ENCODE data around the gene MED26.

Gene MED26

GRCh38 chr19:16608290-16608739, 19.7 kb downstream of the MED26 start (continued):
- TF ChIP-seq ZNF280D (tag by site-specific recombination; IDR thresholded peaks at IDR 0.05) (no peak), ZNF626 (tag by site-specific recombination; IDR thresholded peaks at IDR 0.05) (no peak), ZNF692 (tag by site-specific recombination; IDR thresholded peaks at IDR 0.05) (peak; percentile 59; the same call in 1 of the 2 replicates), ZNF146 (tag by site-specific recombination; IDR thresholded peaks at IDR 0.05) (no peak), ZNF248 (tag by site-specific recombination; IDR thresholded peaks at IDR 0.05) (no peak), ZNF555 (tag by site-specific recombination; conservative IDR thresholded peaks at IDR 0.05) (no peak), ZNF776 (tag by site-specific recombination; IDR thresholded peaks at IDR 0.05; ENCODE audit: borderline replicate concordance) (no peak), BCL6B (tag by site-specific recombination; IDR thresholded peaks at IDR 0.05) (no peak), EGR2 (tag by site-specific recombination; IDR thresholded peaks at IDR 0.05; ENCODE audit: low read depth) (no peak), PRDM10 (tag by site-specific recombination; IDR thresholded peaks at IDR 0.05) (peak; percentile 65), MYNN (tag by site-specific recombination; IDR thresholded peaks at IDR 0.05; ENCODE audit: borderline replicate concordance) (no peak), ZBTB48 (tag by site-specific recombination; IDR thresholded peaks at IDR 0.05) (no peak), ZBTB49 (tag by site-specific recombination; IDR thresholded peaks at IDR 0.05; ENCODE audit: low read depth) (no peak), ZNF670 (tag by site-specific recombination; IDR thresholded peaks at IDR 0.05; ENCODE audit: low read depth) (no peak), ZNF596 (tag by site-specific recombination; IDR thresholded peaks at IDR 0.05) (no peak), ZNF433 (tag by site-specific recombination; IDR thresholded peaks at IDR 0.05; ENCODE audit: low read depth) (no peak), ZNF560 (tag by site-specific recombination; IDR thresholded peaks at IDR 0.05; ENCODE audit: borderline replicate concordance) (no peak)

All from HEK293 (cell line).